ENCODE results near the gene CD44.

CD44 gene

GRCh38 chr11:35178873-35179272 is 39.9 kb downstream of the CD44 start:
- no peak for DNase-seq

- no peak for DNase-seq
These were observed 40.6 kb downstream of the CD44 start for GRCh38 chr11:35179466-35180135.

- no peak for DNase-seq
These were observed 41.6 kb downstream of the CD44 start for GRCh38 chr11:35180317-35181233.

- no peak for DNase-seq
These were observed 43.5 kb downstream of the CD44 start for GRCh38 chr11:35182317-35182939.

- no peak for DNase-seq
These were observed 44.5 kb downstream of the CD44 start for GRCh38 chr11:35183326-35183925.

GRCh38 chr11:35185696-35186095 is 46.7 kb downstream of the CD44 start:
- peak; percentile 73 for DNase-seq

GRCh38 chr11:35187996-35188395 is 49.0 kb downstream of the CD44 start:
- no peak for DNase-seq

- no peak for DNase-seq
These were observed 51.9 kb downstream of the CD44 start for GRCh38 chr11:35190804-35191348.

GRCh38 chr11:35192347-35192746 is 53.4 kb downstream of the CD44 start:
- DNase-seq = no peak

- DNase-seq = no peak
These were observed 54.8 kb downstream of the CD44 start for GRCh38 chr11:35193767-35194166.

GRCh38 chr11:35197292-35197691 is 58.3 kb downstream of the CD44 start:
- DNase-seq = no peak

GRCh38 chr11:35200811-35201341 is 61.9 kb downstream of the CD44 start:
- no peak for DNase-seq

GRCh38 chr11:35204614-35205013 is 65.6 kb downstream of the CD44 start:
- DNase-seq = no peak

- DNase-seq = no peak
These were observed 67.6 kb downstream of the CD44 start for GRCh38 chr11:35206616-35207015.

- no peak for DNase-seq
These were observed 68.8 kb downstream of the CD44 start for GRCh38 chr11:35207471-35208403.

GRCh38 chr11:35208795-35209194 is 69.8 kb downstream of the CD44 start:
- no peak for DNase-seq

- DNase-seq = no peak
These were observed 72.0 kb downstream of the CD44 start for GRCh38 chr11:35210876-35211546.

- no peak for DNase-seq
These were observed 73.0 kb downstream of the CD44 start for GRCh38 chr11:35211952-35212351.

- DNase-seq = no peak
These were observed 75.3 kb downstream of the CD44 start for GRCh38 chr11:35214226-35214770.

GRCh38 chr11:35214792-35215193 is 75.8 kb downstream of the CD44 start:
- DNase-seq = peak; percentile 99
